ENCODE data around the gene XKR8.
A peak's percentile ranks its signal among the peaks of the same experiment; 100 is the strongest.

XKR8 gene, protein sequence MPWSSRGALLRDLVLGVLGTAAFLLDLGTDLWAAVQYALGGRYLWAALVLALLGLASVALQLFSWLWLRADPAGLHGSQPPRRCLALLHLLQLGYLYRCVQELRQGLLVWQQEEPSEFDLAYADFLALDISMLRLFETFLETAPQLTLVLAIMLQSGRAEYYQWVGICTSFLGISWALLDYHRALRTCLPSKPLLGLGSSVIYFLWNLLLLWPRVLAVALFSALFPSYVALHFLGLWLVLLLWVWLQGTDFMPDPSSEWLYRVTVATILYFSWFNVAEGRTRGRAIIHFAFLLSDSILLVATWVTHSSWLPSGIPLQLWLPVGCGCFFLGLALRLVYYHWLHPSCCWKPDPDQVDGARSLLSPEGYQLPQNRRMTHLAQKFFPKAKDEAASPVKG

DNA sequence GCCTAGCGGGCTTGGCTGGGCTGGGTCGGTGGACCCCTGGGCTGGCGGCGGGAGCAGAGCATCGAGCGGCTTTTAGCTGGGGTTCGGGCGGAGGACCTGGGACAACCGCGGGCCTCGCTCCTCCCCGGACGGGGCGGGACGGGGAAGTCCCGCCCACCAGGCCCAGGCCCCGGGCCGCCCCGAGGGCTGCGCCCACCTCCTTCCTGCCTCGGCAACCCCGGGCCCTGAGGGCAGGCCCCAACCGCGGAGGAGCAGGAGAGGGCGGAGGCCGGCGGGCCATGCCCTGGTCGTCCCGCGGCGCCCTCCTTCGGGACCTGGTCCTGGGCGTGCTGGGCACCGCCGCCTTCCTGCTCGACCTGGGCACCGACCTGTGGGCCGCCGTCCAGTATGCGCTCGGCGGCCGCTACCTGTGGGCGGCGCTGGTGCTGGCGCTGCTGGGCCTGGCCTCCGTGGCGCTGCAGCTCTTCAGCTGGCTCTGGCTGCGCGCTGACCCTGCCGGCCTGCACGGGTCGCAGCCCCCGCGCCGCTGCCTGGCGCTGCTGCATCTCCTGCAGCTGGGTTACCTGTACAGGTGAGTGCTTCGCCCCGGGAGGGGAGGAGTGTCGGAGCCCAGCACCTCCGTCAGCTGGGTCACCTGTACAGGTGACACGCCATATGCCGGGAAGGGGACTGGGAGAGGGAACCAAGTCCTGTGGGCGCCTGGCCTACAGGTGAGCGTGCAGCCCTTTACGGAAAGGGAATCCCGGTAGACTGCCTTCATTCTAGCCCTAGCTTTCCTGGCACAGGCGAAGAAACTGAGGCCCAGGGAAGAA lies at the start of gene XKR8:
XKR8 (plus strand) TSS at position 182 of the 812 bp plus-strand sequence; CDS start at position 279, 97 bp downstream.
- peak; percentile 78 for DNase-seq

DNA sequence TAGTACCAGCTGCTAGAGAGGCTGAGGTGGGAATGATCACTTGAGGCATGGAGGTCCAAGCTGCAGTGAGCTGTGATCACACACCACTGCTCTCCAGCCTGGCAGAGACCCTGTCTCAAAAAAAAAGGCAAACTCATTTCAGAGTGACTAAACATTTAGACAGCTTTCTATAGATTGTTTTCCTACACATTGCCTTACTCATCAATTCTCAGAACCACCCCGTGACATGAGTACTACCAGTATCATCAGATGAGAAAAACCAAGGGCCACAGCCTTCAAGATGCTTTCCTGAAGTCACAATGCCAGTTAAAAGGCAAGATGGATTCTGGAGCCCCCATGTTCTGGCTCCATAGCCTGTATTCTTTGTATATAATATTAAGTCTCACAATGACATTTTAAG lies 47.3 kb upstream of the XKR8 start:
- no peak for DNase-seq

DNA sequence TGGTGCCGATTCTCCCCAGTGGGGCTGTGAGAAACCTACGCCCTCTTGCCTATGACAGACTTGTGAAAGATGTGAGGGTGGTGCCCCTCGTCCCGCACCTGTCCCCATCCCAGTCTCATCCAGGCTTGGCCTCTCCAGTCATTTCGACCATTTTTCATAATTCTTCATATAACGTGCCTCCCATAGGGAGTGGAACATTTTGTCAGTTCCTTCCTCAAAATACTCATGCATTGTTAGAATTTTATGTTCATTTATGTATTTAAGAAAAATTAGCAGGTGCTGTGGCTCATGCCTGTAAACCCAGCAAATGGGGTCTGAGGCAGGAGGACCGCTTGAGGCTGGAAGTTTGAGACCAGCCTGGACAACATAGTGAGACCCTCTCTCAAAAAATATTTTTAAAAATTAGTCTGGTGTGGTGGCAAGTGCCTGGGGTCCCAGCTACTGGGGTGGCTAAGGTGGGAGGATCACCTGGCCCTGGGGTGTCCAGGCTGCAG lies 44.6 kb upstream of the XKR8 start:
- no peak for DNase-seq

DNA sequence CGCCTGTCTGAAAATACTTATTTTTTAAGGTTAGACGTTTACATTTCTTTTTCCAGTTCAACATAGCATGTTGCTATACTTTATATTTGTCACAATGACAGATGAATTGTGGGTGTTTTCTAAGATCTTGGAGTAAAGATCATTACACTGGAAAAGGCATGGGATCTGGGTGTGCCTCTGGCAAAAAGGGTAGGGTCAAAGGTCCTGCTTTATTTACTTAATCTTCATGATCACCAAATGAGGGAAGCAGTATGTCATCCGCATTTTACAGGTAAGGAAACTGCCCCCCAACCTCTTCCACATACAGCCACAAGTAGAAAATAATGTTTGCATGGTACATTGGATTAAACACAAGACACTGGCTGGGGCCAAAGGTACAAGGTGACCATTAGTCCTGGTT lies 37.5 kb upstream of the XKR8 start:
- DNase-seq: no peak

DNA sequence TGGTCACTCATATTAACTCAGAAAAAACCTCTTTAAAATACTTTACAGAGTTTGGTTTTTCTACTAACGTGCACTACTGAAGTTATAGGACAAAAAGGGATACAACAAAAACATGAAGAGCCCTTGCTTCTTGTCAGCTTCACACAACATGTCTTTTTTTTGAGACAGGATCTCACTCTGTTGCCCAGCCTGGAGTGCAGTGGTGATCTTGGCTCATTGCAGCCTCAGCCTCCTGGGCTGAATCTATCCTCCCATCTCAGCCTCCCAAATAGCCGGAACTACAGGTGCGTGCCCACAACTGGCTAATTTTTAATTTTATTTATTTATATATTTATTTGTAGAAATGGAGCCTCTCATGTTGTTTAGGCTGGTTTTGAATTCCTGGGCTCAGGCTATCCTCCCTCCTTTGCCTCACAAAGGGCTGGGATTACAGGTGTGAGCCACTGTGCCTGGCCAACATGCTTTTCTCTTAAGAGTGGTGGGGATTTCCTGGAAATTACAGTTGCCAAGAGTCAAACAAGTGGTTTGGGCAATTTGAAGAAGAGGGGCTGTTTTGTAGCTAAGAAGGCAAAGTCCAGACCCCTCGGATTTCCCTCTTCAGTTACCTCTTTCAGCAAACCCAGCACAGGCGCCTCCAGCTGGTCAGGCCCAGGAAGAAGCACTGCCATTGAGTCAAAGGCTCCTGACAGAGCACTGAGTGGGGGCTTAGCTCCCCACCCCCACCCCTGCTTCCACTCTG lies 31.4 kb upstream of the XKR8 start:
- DNase-seq: no peak

DNA sequence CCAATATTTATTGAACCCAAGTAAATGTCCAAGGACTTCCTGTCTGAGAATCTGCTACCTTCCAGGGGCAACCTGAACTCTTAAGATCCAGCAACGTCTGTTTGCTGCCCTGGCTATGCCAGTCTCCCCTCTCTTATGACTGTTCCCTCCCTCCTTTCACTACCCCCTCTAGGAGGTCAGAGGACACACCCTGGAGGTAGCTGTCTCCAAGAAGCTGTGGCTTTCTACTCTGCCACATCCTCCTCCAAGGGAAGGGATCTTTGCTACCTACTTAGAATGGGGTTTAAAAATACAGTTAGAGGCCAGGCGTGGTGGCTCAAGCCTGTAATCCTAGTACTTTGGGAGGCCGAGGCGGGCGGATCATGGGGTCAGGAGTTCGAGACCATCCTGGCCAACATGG lies 28.6 kb upstream of the XKR8 start:
- DNase-seq: no peak

DNA sequence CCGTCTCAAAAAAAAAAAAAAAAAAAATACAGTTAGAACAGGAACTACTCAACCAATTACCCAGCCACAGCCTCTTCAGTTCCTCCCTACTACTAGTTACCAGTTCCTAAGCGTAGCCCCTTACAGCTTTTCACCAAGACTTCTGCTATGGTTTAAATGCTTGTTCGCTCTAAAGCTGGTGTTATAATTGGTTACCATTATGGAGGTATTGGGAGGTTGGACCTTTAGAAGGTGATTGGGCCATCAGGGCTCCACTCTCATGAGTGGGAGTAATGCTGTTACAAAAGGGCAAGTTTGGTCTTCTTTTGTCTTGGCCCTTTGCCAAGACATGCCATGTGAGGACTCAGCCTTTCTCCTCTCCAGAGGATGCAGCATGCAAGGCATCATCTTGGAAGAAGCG lies 28.0 kb upstream of the XKR8 start:
- DNase-seq: no peak

DNA sequence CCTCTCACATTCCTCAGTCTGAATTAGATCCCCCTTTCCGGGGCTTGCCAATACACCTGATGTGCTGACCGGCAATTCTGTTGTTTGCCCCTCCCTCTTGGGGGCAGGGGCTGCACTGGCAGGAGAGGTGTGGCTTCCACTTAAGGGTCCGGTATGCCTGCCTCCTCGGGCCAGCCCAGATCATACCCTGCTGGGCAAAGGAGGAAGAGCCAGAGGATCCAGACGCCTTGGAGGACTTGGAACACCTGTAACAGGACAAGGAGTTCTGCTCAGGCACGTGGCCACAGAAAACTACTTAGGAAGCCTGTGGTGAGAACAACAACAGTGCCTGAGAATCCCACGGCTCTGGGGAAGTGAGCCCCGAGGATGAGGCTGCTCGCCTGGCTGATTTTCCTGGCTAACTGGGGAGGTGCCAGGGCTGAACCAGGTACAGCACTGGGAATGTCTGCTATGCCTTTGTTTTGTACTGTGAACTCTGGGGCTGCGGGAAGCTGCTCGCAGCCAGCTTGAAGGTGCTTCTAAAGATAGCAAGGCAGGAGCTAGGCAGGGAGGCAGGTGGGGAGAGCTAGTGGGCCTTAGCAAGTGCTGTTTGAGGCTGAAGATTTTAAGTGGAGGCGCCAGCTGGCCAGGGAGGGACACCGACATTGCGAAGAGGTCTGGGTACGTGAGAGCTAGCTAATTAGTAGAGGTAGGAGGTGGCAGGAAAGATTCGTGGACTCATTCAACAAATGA lies 24.8 kb upstream of the XKR8 start, which contains the start of gene SMPDL3B:
SMPDL3B (plus strand) TSS at position 183 of the 732 bp plus-strand sequence; CDS start at position 367, 184 bp downstream.
- DNase-seq: peak; percentile 83

DNA sequence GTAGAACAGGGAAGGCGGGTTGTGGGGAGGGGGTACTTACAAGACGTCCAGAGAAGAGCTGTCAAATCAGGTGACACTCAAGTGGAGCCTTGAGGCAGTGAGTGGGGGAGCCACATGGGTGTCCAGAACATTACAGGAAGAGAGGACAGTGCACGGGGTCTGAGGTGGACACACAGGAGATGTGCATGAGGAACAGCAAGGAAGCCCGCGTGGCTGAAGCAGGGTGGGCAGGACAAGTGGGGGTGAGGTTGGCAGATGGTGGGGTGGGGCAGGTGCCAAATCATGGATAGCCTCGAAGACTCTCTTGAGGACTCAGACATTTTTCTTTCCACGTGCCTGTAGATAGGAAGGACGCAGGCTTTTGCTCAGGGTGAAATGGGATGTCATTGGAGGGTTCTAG lies 24.1 kb upstream of the XKR8 start:
- no peak for DNase-seq

DNA sequence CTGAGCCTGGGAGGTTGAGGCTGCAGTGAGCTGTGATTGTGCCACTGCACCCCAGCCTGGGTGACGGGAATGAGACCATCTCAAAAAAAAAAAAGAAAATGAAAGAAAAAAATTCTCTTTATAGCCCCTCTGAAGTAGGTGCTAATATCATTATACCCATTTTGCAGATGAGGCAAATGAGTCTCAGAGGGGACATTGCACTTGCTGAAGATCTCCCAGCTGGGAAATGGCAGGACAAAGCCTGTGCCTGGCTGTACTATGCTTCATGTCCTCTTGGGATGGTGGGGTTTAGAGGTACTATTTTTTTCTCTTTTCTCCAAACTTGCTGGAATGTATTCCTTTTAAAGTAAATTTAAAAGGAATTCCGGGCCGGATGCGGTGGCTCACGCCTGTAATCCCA lies 23.4 kb upstream of the XKR8 start:
- no peak for DNase-seq

DNA sequence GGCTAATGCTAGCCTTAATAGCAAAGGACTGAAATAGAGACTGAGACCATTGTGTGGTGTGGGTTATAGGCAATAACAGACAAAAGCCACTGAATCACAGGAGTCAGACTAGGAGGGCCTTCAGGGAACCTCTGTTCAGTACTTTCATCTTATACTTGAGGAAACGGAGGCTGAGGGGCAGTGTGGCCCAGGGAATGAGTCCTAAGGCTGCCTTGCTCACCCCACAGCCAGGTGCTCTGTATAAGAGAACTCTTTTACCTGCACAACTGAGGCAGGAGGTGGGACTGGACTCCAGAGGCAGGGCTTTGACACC lies 22.3 kb upstream of the XKR8 start:
- DNase-seq: no peak

DNA sequence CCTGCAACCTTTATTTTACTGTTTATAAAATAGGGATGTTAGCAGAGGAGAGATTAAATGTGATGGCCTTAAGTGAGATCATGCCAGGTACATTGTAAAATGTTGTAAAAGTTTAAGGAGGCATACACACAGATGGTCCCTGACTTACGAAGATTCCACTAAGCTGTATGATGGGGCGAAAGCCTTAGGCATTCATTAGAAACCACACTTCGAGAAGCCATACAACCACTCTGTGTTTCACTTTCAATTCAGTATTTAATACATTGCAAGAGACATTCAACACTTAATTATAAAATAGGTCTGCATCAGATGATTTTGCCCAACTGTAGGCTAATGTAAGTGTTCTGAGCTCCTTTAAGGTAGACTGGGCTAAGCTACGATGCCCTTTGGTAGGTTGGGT lies 21.3 kb upstream of the XKR8 start:
- DNase-seq: no peak

DNA sequence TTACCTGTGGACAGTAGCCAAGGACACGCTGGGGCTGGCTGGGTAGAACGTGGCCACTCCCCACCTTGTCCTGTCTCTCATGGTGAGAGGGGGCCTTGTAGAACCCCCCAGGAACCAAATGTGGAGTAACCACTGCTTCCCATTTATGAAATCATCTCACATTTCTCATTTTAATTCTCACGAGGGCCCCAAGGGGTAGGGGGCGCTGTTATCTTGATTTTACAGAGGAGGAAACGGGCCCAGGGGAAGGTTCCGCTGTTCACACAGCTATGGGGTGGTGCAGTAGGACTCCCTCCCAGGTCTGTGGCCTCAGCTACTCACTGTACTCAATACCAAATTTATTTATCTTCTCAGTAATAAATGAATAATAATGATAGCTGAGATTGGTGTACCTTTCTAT lies 19.5 kb upstream of the XKR8 start:
- DNase-seq: no peak

DNA sequence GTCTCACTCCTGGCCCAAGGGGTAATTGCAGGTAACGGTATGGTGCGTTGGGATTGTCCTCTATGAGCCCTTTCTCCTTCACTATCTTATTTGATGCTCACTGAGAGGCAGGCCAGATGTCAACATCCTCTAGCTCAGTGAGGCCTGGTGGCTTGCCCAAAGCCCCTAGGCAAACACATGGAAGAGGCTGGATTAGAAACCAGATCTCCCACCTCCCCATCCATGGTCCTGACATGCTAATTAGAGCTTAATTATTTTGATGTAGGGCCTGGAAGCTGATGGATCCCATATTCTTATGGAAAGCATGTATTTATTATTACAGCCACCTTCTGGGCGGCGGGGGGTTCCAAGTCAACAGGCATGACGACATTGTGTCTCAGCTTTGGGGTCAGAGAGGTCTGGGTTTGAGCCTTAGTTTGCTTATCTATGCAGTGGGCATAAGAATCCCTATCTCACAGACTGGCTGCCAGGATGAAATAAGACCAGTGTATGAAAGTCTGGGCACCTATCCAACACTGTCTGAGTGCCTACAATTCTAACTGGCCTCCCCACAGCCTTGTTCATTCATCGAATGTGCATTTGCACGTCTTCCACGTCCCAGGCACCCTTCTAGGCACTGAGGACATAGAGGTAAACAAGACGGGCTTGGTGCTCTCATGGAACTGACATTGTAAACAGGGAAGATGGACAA lies 18.8 kb upstream of the XKR8 start:
- DNase-seq: no peak

DNA sequence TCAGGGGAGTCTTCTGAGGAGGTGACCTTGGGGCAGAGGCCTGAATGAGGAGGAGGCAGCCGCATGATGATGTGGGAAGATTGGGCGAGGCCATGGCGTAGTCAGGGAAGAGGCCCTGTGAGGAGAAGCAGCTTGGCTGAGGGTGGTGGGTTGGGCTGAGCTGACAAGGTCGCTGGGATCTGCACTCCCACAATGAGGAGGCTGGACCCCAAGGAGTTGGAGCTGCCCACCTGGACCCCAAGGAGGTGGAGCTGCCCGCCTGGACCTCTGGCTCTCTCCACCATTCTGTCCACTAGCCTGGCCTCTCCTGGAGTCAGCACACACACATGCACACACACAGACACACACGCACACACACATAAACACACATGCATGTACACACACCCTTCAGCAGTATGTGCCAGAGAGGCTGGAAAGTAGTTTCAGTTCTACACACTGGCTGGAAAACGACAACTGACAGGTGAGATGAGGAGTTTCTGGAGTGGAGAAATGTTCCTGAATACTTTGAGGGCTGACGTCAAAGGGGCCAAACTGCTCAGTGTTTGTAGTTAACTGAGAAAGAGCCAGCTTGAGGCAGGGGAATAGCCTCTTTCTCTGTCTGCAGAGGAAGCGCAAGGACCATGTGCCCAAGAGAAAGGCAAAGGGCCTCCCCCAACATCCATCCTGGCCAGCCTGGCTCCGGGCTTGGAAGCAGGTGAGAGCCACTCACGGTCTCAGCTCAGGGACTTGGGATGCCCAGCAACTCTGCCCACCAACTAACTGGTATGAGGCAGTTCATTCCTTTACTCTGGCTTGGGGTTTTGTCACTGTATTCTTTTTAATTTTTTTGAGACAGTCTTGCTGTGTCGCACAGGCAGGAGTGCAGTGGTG lies 17.9 kb upstream of the XKR8 start:
- DNase-seq: no peak

DNA sequence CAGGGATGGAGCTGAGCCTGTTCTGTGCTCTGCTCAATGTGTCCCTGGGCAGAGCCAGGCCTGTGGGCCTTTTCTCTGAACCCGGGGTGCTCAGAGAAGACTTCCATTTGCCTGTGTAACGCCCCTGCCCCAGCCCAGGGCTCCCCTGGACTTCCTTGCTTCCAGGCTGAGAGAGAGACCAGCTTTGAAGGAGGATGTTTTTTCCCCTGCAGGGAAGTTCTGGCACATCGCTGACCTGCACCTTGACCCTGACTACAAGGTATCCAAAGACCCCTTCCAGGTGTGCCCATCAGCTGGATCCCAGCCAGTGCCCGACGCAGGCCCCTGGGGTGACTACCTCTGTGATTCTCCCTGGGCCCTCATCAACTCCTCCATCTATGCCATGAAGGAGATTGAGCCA lies 14.8 kb upstream of the XKR8 start:
- DNase-seq: no peak

DNA sequence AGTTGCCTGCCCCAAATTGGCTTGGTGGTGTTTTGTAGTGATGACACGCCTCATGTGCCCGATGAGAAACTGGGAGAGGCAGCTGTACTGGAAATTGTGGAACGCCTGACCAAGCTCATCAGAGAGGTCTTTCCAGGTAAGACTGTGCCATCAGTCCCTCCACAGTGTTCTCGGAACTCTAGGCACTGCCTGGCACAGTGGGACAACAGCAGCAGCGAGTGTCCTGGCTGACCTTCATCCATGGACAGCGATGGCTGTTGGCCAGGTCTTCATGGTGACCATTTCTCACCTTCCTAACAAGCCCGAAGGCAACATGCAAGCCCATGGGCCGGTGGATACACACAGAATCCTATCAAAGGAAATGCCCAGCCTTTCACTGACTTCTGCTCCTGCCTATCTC lies 10.7 kb upstream of the XKR8 start:
- DNase-seq: no peak

DNA sequence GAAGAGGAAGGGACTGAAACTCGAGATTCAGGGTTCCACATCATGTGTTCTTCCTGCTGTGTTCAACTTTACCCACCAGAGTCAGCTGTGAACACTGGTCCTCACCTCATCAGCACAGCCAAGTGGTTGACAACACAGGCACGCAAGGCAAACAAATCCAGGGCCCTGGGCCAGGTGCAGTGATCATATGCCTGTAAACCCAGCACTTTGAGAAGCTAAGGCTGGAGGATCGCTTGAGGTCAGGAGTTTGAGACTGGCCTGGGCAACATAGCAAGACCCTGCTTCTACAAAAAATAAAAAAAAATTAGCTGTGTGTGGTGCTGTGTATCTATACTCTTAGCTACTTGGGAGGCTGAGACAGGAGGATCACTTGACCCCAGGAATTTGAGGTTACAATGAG lies 8.4 kb upstream of the XKR8 start:
- DNase-seq: no peak

DNA sequence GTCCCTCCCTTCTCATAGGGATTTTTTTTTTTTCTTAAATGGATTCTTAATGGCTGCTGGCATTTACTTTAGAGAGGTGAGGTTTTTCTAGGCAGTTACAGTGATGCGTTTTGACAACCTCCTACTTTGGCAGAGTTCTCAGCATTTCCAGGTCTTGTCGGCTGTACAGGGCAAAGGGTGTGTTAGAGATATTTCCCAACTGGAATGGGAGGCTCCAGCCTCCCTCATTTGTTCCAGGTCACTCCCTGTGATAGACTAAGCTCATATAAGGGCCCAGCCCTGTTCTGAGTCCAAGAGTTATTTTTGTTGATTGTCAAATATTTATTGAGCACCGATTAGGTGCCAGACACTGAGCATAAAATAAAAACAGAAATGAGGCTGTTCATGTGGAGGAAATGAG lies 7.6 kb upstream of the XKR8 start:
- no peak for DNase-seq

DNA sequence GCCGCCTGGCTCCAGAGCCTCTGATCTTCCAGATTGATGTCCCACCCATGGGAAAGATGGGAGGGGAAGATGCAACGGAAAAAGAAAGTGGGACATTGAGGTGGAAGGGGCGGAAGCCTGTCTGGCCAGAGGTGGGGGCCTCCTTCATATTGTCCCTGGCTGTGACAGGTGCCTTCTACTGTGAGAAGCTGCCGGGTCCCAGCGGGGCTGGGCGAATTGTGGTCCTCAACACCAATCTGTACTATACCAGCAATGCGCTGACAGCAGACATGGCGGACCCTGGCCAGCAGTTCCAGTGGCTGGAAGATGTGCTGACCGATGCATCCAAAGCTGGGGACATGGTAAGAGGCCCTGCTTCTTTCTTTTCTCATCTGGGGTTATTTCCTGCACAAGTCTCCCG lies 5.6 kb upstream of the XKR8 start:
- DNase-seq: no peak

DNA sequence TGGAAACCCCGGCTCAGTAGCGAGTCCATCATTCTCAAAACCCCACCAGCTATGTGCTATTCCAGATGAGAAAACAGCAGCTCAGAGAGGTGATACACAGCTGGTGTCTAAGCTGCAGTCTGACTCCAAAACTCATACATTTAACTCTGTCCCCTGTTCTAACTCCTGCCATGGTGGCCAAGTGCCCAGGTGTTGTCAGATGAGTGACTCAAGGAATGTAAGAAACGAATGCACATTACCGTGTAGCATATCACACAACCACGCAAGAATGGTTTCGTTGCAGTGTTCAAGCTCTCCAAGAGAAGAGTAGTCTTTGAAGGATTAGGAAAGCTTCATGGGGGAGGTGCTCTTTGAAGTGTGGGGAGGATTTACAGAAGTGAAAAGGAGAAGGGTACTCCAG lies 4.7 kb upstream of the XKR8 start:
- DNase-seq: no peak
